Dermis microvascular lymphatic vessel endothelial cell (primary cell): ENCODE results near the gene C3orf22. TPM values are rescaled to one million over a fixed set of nuclear protein-coding genes. Genes with fewer than 3 reads are reported as not detected.

Experiments used
- DNase-seq, 2 donors: peaks; one replicate each; pipeline versions ENCODE4 v3.0.0 to v3.0.0-alpha.2; 2010; ENCODE audit warnings: low read depth in 2 of 2
- total RNA-seq: library from RNA; depleted of rRNA; stranded (reverse); fragments of >200 nt; gene quantifications from 2 replicates; pipeline ENCODE4 v1.2.1, GENCODE V29; 2014

The C3orf22 gene
- total RNA-seq, 1 donor from 2014 or later = not detected

GRCh38 chr3:126556637-126557414 lies 1.9 kb downstream of the C3orf22 start:
- DNase-seq = no peak

DNA sequence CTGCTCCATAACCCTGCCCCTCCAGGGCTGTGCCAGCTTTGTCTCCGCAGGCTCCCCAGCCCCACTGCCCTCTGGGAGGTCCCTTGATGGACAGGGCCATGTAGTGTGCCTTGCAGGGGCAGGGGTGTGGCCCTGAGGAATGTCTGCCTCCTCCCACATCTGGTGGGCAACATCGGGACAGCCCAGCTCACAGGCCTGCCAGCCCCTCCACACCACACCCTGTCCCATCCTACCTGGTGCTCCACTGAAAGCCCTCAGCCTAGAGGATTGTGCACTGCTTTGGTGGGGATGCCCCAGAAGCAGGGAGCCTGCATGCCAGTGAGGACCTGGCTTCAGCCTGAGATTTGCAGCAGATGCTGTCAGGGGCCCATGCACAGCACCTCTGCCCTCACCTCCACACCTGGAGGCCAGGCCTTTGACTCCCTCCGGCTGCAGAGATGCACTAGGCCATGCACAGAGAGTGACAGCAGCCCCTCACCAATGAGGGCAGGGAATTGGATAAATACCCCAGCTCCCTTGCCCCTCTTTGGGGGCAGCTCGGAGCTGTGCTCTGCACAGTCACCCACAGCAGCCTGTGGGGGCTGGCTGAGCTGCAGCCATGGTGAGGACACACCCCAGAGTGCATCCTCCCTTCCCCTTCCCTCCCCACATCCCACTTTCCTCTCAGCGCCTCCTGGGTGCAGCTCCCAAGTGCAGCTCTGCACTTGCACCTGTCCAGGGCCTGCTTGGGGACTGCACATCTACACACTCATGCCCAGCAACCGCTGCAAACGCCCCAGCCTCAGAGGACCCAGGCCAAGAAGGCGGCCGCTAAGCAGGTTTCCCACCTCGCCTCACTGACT lies 2.7 kb downstream of the C3orf22 start:
- DNase-seq = no peak

DNA sequence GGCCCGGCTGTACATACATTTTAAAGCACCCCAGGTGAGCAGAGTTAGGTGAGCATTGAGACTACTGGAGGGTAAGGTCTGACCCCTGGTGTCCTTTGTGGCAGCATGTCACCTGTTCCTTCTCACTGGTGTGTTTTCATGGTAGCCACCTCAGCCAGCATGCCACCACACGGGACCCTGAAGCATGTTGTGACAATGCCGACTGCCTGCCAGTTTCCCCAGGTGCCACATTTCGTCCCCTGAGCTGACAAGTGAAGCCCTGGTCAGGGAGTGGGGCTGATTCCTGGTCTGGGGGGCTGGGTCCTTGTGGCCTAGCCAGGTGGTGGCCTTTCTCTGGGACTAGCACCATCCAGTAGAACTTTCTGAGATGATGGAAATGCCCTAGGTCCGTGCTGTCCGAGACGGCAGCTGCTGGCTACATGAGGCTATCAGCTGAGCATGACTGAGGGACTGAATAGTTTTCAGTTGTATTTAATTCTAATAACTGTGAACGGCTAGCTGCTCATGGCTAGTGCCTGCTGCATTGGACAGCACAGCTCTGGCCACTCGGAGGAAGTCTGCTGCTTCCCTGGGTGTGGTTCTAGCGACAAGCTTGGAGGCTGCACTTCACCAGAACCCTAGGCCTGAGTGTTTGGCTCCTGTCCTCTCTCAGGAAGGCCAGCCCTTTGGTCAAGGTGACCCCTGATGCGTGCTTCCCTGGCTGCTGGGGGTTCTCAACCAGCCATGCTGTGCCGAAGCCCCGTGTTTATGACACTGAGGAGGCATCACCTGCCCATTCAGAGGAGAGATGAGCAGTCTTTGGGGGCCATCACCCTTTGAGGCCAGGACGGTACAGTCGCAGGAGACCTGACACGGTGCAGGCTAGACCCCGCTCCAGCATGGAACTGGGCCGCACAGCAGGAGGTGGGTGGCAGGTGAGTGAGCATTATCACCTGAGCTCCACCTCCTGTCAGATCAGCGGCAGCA lies 3.9 kb downstream of the C3orf22 start:
- no peak for DNase-seq

DNA sequence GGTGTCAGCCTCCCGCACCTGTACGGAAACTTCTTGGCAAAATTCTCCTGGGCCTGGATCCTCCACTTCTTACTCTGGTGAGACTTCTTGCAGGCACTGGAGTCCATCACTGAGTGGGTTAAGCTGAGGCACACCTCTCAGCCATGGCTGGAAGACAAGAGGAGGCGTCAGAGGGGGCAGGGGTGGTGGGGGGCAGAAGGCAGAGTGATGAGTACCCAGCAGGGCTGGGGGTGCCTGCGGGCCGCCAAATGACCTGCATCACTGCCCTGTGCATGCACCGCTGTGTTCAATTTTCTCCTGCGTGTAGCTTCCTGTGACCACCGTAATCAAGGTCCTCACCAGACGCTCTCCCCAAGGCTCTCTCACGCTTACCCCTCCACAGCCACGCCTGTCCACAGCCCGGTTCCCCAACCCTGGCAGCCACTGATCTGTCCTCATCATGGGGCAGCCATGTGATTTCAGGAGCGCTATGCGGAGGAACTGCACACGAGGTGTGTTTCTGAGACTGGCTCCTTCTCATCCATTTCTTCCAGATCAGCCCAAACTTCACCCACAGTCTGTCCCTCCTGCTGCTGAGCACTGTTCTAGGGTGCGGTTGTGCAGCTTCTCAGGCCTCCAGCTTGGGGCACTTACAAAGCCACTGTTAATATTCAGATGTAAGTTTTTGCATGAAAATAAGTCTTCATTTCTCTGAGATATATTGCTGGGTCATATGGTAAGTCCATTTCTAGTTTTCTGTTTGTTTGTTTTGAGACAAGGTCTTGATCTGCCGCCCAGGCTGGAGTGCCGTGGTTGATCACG lies 5.2 kb downstream of the C3orf22 start:
- DNase-seq = no peak

- DNase-seq = no peak
These were observed 5.9 kb downstream of the C3orf22 start for GRCh38 chr3:126552688-126553283.

DNA sequence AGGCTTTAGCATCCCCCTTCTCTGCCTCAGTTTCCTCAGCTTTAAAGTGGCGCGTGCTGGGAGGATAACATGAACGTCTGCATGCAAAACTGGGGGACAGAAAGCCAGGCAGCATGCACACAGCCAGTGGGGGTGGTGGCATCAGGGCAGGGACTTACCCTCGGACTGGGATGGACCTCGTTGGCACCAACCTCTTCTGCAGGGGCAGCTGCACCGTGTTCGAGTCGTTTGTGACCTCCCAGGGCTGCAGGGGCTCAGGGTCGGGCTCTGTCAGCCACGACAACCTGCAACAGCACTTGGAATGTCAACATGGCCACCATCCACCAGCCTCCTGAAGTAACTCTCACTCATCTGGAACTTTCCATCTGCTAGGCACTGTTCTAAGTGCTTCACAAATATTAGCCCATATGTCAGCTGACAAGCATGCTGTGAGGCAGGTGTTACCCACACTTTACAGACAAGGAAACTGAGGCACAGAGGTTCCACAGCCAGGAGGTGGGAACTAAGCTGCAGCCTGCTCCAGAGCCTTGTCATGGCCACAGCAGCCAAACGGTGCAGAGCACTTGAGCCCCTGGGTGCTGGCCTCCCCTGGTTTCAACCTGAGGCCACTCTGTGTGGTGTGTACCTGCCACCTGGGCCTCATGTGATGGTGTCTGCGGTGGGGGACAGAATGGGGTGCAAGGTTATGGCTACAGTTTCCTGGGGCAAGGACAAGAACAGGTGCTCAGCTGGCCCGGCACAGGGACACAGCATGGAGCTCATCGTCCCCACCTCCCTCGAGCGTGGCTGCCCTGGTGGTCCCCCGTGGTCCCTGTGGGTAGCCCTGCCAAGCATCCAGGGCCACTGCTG lies 6.7 kb downstream of the C3orf22 start:
- DNase-seq = no peak

- no peak for DNase-seq
These were observed 7.5 kb downstream of the C3orf22 start for GRCh38 chr3:126551121-126551838.

GRCh38 chr3:126550488-126551051 lies 8.2 kb downstream of the C3orf22 start:
- no peak for DNase-seq

GRCh38 chr3:126549861-126550487 lies 8.8 kb downstream of the C3orf22 start:
- DNase-seq = no peak

- no peak for DNase-seq
These were observed 9.9 kb downstream of the C3orf22 start for GRCh38 chr3:126548556-126549466.

DNA sequence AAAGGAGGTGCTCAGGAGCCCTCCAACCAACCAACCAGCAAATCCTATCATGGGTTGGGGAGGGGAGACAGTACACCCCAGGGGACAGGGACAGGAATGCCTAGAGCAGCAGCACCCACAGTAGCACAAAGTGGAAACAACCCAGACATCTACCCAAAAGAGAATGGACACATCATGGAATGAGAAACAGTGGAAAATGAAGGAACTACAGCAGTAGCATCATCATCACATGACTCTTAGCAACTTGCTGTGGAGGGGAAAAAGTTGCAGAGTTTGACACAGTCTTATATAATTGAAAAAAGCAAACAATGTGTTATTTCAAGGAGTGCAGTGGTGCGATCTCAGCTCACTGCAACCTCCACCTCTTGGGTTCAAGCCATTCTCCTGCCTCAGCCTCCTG lies 11.0 kb downstream of the C3orf22 start:
- no peak for DNase-seq

GRCh38 chr3:126546549-126547239 lies 12.0 kb downstream of the C3orf22 start:
- DNase-seq = no peak

DNA sequence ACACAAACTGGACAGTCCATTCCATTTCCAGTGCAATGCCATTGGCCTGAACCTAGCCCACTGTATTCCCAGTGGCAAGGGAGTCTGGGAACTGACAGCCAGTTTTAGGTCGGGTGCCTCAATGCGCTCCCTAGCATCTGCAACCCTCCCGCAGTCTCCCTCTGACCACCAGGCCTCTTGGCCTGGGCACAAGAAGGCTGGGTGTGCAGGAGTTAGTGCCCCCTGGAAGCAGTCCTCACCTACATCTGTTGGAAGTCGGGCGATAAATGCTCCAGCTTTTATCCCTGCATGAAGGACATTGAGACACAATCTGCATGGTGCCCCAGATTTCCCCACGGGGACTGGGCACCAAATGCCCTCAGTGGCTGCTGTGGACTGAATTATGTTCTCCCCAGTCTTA lies 12.7 kb downstream of the C3orf22 start:
- no peak for DNase-seq

GRCh38 chr3:126545544-126545943 lies 13.2 kb downstream of the C3orf22 start:
- DNase-seq = no peak

- no peak for DNase-seq
These were observed 14.0 kb downstream of the C3orf22 start for GRCh38 chr3:126544596-126545281.
